ENCODE measurements around the gene DEPDC5. TPM values are rescaled to one million over a fixed set of nuclear protein-coding genes. Genes with fewer than 3 reads are reported as not detected.
"Not testable (repeated sequence)": the region's sequence is repeated elsewhere in the genome, so short reads cannot be mapped to it uniquely, and the experiment has no call there.

Gene DEPDC5
- total RNA-seq, result 10 to 100 TPM; 48.7 to 53.1 (median 49.5) TPM
- long read RNA-seq, donor 1, partial matches to known transcripts, result 7 of 12 reads
- long read RNA-seq, donor 1, other reads (novel, unspliced or antisense), result 3 of 12 reads
- long read RNA-seq, donor 2, full-length matches to known transcripts, result 1 of 5 reads
- long read RNA-seq, donor 2, partial matches to known transcripts, result 4 of 5 reads
- long read RNA-seq, donor 2, other reads (novel, unspliced or antisense), result 0 of 5 reads

DNA sequence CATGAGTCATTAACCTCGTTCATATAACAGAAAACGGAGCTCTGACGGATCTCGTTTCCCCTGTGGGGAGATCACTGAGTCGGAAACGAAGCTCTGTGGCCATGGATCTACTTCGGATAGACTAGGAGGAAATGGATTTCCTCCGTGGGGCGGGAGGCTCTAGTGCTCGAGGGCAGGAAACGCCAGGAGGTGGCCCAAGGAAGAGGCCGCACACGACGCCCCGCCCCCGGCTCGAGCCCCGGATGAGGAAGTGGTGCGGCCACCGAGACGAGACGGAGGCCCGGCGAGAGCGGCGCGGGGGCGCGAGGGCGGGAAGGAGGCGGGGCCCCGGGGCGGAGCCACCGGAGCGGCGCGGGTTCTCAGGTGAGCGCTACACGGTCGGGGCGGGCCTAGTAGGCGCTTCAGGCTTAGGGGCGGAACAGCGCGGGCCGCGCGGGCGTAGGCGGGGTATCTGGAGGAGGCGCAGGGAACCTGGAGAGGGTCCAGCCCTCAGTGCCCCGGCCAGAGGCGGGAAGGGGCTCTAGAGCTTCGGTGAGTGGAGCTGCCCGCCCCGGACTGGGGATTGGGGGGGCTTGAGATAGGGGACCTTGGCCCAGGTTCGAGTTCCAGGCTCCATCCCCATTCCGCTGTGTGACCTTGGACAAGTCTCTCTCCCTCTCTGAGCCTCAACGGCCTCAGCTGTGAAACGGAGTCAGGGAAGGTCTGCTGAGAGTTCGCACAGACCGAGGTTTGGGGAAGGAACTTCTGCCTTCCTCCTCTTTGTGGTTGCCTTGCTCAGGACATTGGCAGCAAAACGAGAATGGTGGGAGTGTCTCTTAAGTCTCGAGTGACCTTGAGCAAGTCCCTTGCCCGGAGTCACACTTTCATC is at the start of gene DEPDC5:
Gene DEPDC5, plus strand, starts transcription at position 386 of the 868 bp plus-strand sequence. CDS start 903 bp downstream, outside the sequence.
- ATAC-seq, result peak; percentile 90
- peak; percentile 98 to 99 (median 98) for DNase-seq
- peaks cover 19% of the 10 kb centered on the region for H3K4me1 ChIP-seq (ENCODE audit: low read depth)
- intact Hi-C loops (cut with DNase I, micrococcal nuclease), result loop anchor here in 1 of 2 donors (10.0 kb wide), 1 partner anchor 191 kb away; the partner anchor contains the start of gene YWHAH
- TF ChIP-seq CTCF (IDR thresholded peaks at IDR 0.05), result no peak
- no peaks in the 10 kb centered on the region for H3K36me3 ChIP-seq (ENCODE audit: low read depth)
- no peaks in the 10 kb centered on the region for H3K9me3 ChIP-seq
- H3K4me3 ChIP-seq, result peak within 1 kb of the TSS; percentile 49

- Histone ChIP-seq H3K9me3 (no peaks in the 10 kb centered on the region), H3K36me3 (ENCODE audit: low read depth) (no peaks in the 10 kb centered on the region), H3K4me1 (ENCODE audit: low read depth) (peaks cover 11% of the 10 kb centered on the region), H3K4me3 (no peak overlapping the region)
- DNase-seq (peak in 1 of 3 donors; percentile 14), ATAC-seq (peak; percentile 93)
- intact Hi-C loops (cut with DNase I, micrococcal nuclease), result no loop called here
- no peak for TF ChIP-seq CTCF (IDR thresholded peaks at IDR 0.05)
Measured at GRCh38 chr22:31707519-31707918, 46.3 kb upstream of the DEPDC5 start.

GRCh38 chr22:31711226-31711625 is 42.6 kb upstream of the DEPDC5 start:
- ATAC-seq; H3K4me3 ChIP-seq; H3K36me3 ChIP-seq (ENCODE audit: low read depth); H3K9me3 ChIP-seq; DNase-seq; intact Hi-C loops (cut with DNase I, micrococcal nuclease): not testable (repeated sequence)
- peaks cover 11% of the 10 kb centered on the region for H3K4me1 ChIP-seq (ENCODE audit: low read depth)

GRCh38 chr22:31715147-31715778 is 38.6 kb upstream of the DEPDC5 start:
- Histone ChIP-seq H3K36me3 (ENCODE audit: low read depth) (peaks cover 4% of the 10 kb centered on the region), H3K4me1 (ENCODE audit: low read depth) (no peaks in the 10 kb centered on the region), H3K9me3 (no peaks in the 10 kb centered on the region), H3K4me3 (no peak overlapping the region)
- no peak for ATAC-seq
- DNase-seq, result no peak
- intact Hi-C loops (cut with DNase I, micrococcal nuclease), result no loop called here
- TF ChIP-seq CTCF (IDR thresholded peaks at IDR 0.05), result no peak

DNA sequence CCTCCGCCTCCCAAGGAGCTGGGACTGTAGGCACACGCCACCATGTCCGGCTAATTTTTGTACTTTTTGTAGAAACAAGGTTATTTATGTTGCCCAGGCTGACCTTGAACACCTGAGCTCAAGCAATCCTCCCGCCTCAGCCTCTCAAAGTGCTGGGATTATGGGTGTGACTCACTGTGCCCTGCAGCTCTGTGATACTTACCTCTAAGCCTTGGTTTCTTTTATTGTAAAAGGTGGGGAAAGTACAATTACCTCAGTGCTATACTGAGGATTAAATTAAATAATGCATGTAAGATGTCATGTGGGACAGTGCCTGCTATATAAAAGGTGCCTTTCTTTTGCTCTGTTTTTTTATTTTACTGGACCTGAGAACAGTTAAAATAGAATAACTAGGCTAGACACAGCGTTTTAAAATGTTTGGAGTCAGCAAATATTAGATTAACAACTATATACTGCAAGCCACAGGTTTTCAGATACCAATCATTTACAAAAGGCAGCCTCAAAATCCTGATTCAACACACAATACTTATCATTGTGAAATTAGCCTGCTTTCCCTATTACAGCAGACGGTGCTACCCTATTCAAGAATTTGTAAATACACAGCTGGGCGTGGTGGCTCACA is 33.9 kb upstream of the DEPDC5 start:
- intact Hi-C loops (cut with DNase I, micrococcal nuclease), result no loop called here
- Histone ChIP-seq H3K4me3 (no peak overlapping the region), H3K36me3 (ENCODE audit: low read depth) (peaks cover 4% of the 10 kb centered on the region), H3K9me3 (no peaks in the 10 kb centered on the region), H3K4me1 (ENCODE audit: low read depth) (no peaks in the 10 kb centered on the region)
- DNase-seq (no peak), ATAC-seq (peak; percentile 67)
- no peak for TF ChIP-seq CTCF (IDR thresholded peaks at IDR 0.05)
